ENCODE data around the gene COQ8A. TPM values are rescaled to one million over a fixed set of nuclear protein-coding genes. Genes with fewer than 3 reads are reported as not detected.

COQ8A gene
- total and polyA plus RNA-seq, 2 experiments from 2014 or later = 25.2 to 37.4 TPM

DNA sequence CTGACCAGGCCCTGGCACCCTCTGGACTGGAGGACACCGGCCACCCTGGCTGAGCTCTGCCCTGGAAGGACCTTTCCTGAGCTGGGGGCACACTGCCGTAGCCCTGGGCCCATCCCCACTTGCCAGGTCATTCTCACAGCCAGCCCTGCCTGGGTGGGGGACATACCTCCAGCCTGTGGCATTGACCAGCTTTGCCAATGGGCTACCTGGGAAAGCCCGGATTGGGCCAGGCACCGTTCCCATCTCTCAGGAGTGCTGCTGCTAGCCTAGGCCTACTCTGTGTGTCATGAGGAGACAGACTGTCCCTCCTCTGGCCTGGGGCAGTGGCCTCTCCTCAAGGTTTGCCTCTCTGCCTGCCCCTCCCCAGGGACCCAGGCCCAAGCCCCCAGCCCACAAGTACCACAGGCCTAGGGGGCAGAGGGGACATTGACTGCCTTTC, 40.0 kb downstream of the COQ8A start:
- DNase-seq (ENCODE audit: low spot score) = no peak

DNA sequence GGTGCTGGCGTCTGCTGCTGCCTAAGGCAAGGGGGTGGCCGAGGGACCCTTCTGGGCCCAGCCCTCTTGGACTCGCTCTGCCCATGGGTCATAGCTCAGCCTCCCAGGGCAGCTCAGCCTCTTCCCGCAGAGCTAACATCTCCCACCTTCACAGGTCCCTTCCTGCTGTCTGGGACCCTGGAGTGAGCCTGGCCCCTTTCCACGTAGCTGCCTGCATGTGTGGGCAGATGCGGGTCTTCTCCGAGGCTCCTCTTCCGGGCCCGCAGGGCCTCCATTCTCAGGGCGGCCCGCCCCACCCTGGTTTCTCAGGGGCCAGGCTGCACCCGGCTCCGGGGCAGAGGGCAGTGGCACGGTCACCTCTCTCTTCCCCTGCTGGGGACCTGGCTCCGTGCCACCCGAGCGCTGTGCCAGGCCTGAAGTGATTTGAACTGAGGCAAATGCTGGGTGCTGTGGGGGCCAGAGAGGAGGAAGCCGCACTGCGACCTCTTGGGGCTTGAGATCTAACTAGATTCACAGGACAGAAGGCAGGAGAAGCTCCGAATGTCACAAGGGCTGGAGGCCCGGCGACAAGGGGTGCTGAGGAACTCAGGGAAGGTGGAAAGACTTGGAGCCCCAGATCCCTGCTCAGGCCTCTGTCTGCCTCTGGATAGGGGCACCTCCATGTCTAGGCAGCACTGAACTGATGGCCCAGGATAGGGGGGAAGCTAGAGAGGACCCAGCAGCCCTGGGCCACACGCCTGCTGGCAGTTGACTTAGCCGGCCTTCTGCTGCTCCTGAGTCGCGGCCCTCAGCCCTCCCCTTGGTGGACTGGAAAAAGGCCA, 40.7 kb downstream of the COQ8A start:
- no peak overlapping the region for H3K27ac ChIP-seq (ENCODE audit: low read depth)
- no peak for TF ChIP-seq EZH2phosphoT487 (IDR thresholded peaks at IDR 0.05; ENCODE audit: unreplicated experiment)
- no peak for TF ChIP-seq NANOG (IDR thresholded peaks at IDR 0.05; ENCODE audit: borderline replicate concordance)
- TF ChIP-seq, protein P1, sequence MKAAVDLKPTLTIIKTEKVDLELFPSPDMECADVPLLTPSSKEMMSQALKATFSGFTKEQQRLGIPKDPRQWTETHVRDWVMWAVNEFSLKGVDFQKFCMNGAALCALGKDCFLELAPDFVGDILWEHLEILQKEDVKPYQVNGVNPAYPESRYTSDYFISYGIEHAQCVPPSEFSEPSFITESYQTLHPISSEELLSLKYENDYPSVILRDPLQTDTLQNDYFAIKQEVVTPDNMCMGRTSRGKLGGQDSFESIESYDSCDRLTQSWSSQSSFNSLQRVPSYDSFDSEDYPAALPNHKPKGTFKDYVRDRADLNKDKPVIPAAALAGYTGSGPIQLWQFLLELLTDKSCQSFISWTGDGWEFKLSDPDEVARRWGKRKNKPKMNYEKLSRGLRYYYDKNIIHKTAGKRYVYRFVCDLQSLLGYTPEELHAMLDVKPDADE (IDR thresholded peaks at IDR 0.05) = no peak
- TF ChIP-seq, protein P2, sequence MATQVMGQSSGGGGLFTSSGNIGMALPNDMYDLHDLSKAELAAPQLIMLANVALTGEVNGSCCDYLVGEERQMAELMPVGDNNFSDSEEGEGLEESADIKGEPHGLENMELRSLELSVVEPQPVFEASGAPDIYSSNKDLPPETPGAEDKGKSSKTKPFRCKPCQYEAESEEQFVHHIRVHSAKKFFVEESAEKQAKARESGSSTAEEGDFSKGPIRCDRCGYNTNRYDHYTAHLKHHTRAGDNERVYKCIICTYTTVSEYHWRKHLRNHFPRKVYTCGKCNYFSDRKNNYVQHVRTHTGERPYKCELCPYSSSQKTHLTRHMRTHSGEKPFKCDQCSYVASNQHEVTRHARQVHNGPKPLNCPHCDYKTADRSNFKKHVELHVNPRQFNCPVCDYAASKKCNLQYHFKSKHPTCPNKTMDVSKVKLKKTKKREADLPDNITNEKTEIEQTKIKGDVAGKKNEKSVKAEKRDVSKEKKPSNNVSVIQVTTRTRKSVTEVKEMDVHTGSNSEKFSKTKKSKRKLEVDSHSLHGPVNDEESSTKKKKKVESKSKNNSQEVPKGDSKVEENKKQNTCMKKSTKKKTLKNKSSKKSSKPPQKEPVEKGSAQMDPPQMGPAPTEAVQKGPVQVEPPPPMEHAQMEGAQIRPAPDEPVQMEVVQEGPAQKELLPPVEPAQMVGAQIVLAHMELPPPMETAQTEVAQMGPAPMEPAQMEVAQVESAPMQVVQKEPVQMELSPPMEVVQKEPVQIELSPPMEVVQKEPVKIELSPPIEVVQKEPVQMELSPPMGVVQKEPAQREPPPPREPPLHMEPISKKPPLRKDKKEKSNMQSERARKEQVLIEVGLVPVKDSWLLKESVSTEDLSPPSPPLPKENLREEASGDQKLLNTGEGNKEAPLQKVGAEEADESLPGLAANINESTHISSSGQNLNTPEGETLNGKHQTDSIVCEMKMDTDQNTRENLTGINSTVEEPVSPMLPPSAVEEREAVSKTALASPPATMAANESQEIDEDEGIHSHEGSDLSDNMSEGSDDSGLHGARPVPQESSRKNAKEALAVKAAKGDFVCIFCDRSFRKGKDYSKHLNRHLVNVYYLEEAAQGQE (IDR thresholded peaks at IDR 0.05; ENCODE audit: unreplicated experiment) = no peak
- TF ChIP-seq EZH2 (IDR thresholded peaks at IDR 0.05; ENCODE audit: low read depth, unreplicated experiment) = no peak
- no peak for TF ChIP-seq POLR2AphosphoS5 (IDR thresholded peaks at IDR 0.05; ENCODE audit: low read depth)
- no peak for TF ChIP-seq CREB1 (CRISPR knock-in tag; IDR thresholded peaks at IDR 0.05; ENCODE audit: low read depth)
- no peak for TF ChIP-seq JUNB (IDR thresholded peaks at IDR 0.05; ENCODE audit: unreplicated experiment)
- no peak for TF ChIP-seq STAT1 (IDR thresholded peaks at IDR 0.05; ENCODE audit: unreplicated experiment)
- TF ChIP-seq, protein P3, sequence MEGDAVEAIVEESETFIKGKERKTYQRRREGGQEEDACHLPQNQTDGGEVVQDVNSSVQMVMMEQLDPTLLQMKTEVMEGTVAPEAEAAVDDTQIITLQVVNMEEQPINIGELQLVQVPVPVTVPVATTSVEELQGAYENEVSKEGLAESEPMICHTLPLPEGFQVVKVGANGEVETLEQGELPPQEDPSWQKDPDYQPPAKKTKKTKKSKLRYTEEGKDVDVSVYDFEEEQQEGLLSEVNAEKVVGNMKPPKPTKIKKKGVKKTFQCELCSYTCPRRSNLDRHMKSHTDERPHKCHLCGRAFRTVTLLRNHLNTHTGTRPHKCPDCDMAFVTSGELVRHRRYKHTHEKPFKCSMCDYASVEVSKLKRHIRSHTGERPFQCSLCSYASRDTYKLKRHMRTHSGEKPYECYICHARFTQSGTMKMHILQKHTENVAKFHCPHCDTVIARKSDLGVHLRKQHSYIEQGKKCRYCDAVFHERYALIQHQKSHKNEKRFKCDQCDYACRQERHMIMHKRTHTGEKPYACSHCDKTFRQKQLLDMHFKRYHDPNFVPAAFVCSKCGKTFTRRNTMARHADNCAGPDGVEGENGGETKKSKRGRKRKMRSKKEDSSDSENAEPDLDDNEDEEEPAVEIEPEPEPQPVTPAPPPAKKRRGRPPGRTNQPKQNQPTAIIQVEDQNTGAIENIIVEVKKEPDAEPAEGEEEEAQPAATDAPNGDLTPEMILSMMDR (conservative IDR thresholded peaks at IDR 0.05; ENCODE audit: low read depth in 2 of 2) = no peak
- no peak for TF ChIP-seq ZNF114 (CRISPR knock-in tag; IDR thresholded peaks at IDR 0.05)

More for the DNA sequence above, 40.0 kb downstream of the COQ8A start:
- H3K9me3 Mint-ChIP-seq = no peaks in the 10 kb centered on the region
- Histone ChIP-seq H2AFZ (no peak overlapping the region), H3K9me2 (ENCODE audit: insufficient read depth) (no peaks in the 10 kb centered on the region), H4K20me1 (replicated peaks; ENCODE audit: insufficient read depth) (0 out of 2 replicates have a peak, but pooled peaks cover 5% of the 10 kb centered on the region), H3K79me2 (replicated peaks; ENCODE audit: insufficient read depth) (no peaks in the 10 kb centered on the region), H3K4me3 (no peak overlapping the region), H3K27me3 (ENCODE audit: insufficient read depth) (no peaks in the 10 kb centered on the region), H3K36me3 (ENCODE audit: insufficient read depth) (no peaks in the 10 kb centered on the region), H3K4me1 (ENCODE audit: insufficient read depth) (no peaks in the 10 kb centered on the region), H3F3A (replicated peaks; ENCODE audit: low read depth) (no peaks in the 10 kb centered on the region), H3K4me2 (no peak overlapping the region), H3K27ac (ENCODE audit: low read depth) (no peak overlapping the region)
- peaks cover 9% of the 10 kb centered on the region for H3K27me3 Mint-ChIP-seq (ENCODE audit: insufficient read depth, low read depth, poor library complexity)
- H3K4me1 Mint-ChIP-seq = no peaks in the 10 kb centered on the region; the same call in 2 of the 3 replicates
- no peak for TF ChIP-seq NANOG (IDR thresholded peaks at IDR 0.05; ENCODE audit: borderline replicate concordance)
- TF ChIP-seq EZH2 (IDR thresholded peaks at IDR 0.05; ENCODE audit: low read depth, unreplicated experiment) = no peak
- no peak for TF ChIP-seq ZNF331 (CRISPR knock-in tag; IDR thresholded peaks at IDR 0.05; ENCODE audit: low read depth)
- TF ChIP-seq ZNF114 (CRISPR knock-in tag; IDR thresholded peaks at IDR 0.05) = no peak
- no peak for TF ChIP-seq STAT1 (IDR thresholded peaks at IDR 0.05; ENCODE audit: unreplicated experiment)
- no peaks in the 10 kb centered on the region for H3K36me3 Mint-ChIP-seq (ENCODE audit: low read depth)
- no peak overlapping the region for H3K4me3 Mint-ChIP-seq
- no peak overlapping the region for H3K27ac Mint-ChIP-seq
- no peak for ATAC-seq

More for the DNA sequence above, 40.7 kb downstream of the COQ8A start:
- Histone ChIP-seq H3K4me1 (ENCODE audit: insufficient read depth) (no peaks in the 10 kb centered on the region), H2AFZ (no peak overlapping the region), H3K9me2 (ENCODE audit: insufficient read depth) (no peaks in the 10 kb centered on the region), H3K27me3 (ENCODE audit: insufficient read depth) (no peaks in the 10 kb centered on the region), H3K4me3 (no peak overlapping the region), H3K79me2 (replicated peaks; ENCODE audit: insufficient read depth) (no peaks in the 10 kb centered on the region), H3K4me2 (no peak overlapping the region), H3K36me3 (ENCODE audit: insufficient read depth) (no peaks in the 10 kb centered on the region), H3F3A (replicated peaks; ENCODE audit: low read depth) (no peaks in the 10 kb centered on the region), H4K20me1 (replicated peaks; ENCODE audit: insufficient read depth) (no peaks in the 10 kb centered on the region)
- peaks cover 9% of the 10 kb centered on the region for H3K27me3 Mint-ChIP-seq (ENCODE audit: insufficient read depth, low read depth, poor library complexity)
- H3K27ac Mint-ChIP-seq = no peak overlapping the region
- DNase-seq (ENCODE audit: low spot score) (no peak), ATAC-seq (no peak)
- no peak overlapping the region for H3K4me3 Mint-ChIP-seq
- no peaks in the 10 kb centered on the region; the same call in 2 of the 3 replicates for H3K36me3 Mint-ChIP-seq (ENCODE audit: low read depth)
- H3K4me1 Mint-ChIP-seq = no peaks in the 10 kb centered on the region; the same call in 2 of the 3 replicates
- no peaks in the 10 kb centered on the region for H3K9me3 Mint-ChIP-seq
